Loucy (cell line): ENCODE data around the gene EFCC1.

Experiments
- H2AFZ ChIP-seq: fragments of 200-600 bp; sonication (generic); 2 replicates; pipeline ENCODE4 v1.6.0; 2016; ENCODE audit warnings: antibody characterized with exemption, mild to moderate bottlenecking, low read length, moderate library complexity
- H3F3A ChIP-seq: fragments of 200-600 bp; 2 replicates; pipeline ENCODE4 v1.6.0; 2016; ENCODE audit warnings: antibody characterized with exemption, low read depth, mild to moderate bottlenecking
- H3K27me3 ChIP-seq: fragments of 200-600 bp; sonication (generic); 2 replicates; pipeline ENCODE4 v1.6.1; 2014; ENCODE audit warnings: low read length, mild to moderate bottlenecking; ENCODE audit not compliant: insufficient read depth, poor library complexity, severe bottlenecking
- H3K36me3 ChIP-seq: fragments of 200-600 bp; sonication (generic); 2 replicates; pipeline ENCODE4 v1.6.1; 2016; ENCODE audit warnings: low read length; ENCODE audit not compliant: insufficient read depth
- H3K4me1 ChIP-seq: fragments of 200-600 bp; sonication (generic); 2 replicates; pipeline ENCODE4 v1.5.1; 2014; ENCODE audit warnings: low read length, mild to moderate bottlenecking; ENCODE audit not compliant: insufficient read depth, poor library complexity, severe bottlenecking
- H3K4me2 ChIP-seq: fragments of 200-600 bp; sonication (generic); 2 replicates; pipeline ENCODE4 v1.6.0; 2014; ENCODE audit warnings: antibody characterized with exemption, low read length, low read depth, mild to moderate bottlenecking; ENCODE audit not compliant: poor library complexity, severe bottlenecking
- H3K4me3 ChIP-seq: fragments of 200-600 bp; sonication (generic); 2 replicates; pipeline ENCODE4 v1.5.1; 2014; ENCODE audit warnings: low read length, mild to moderate bottlenecking, mixed read lengths; ENCODE audit not compliant: poor library complexity, severe bottlenecking
- H3K79me2 ChIP-seq: fragments of 200-600 bp; sonication (generic); 2 replicates; pipeline ENCODE4 v1.6.1; 2014; ENCODE audit warnings: low read length; ENCODE audit not compliant: insufficient read depth
- H3K9ac ChIP-seq: fragments of 200-600 bp; sonication (generic); 2 replicates; pipeline ENCODE4 v1.6.0; 2014; ENCODE audit warnings: mild to moderate bottlenecking, low read depth, low read length, moderate library complexity; ENCODE audit not compliant: poor library complexity, severe bottlenecking
- H3K9me2 ChIP-seq: fragments of 200-600 bp; sonication (generic); replicated peaks from 2 replicates; pipeline ENCODE4 v1.6.1; 2016; ENCODE audit warnings: low read depth, low read length, mixed read lengths
- H3K9me3 ChIP-seq: fragments of 200-600 bp; sonication (generic); 2 replicates; pipeline ENCODE4 v1.6.1; 2014; ENCODE audit warnings: mild to moderate bottlenecking, antibody characterized with exemption, low read length, low read depth; ENCODE audit not compliant: insufficient read depth
- H4K20me1 ChIP-seq: fragments of 200-600 bp; sonication (generic); 2 replicates; pipeline ENCODE4 v1.6.0; 2014; ENCODE audit warnings: antibody characterized with exemption, low read length, mild to moderate bottlenecking; ENCODE audit not compliant: insufficient read depth, poor library complexity, severe bottlenecking
- CTCF ChIP-seq: fragments of 200-600 bp; sonication (generic); conservative IDR thresholded peaks from 2 replicates; pipeline ENCODE4 v1.5.1; 2014; ENCODE audit warnings: mild to moderate bottlenecking, antibody characterized with exemption, low read length
- EZH2phosphoT487 ChIP-seq: fragments of 200-600 bp; IDR thresholded peaks from 2 replicates; pipeline ENCODE4 v1.6.1; 2018; ENCODE audit warnings: antibody characterized with exemption, mild to moderate bottlenecking, moderate library complexity, borderline replicate concordance

EFCC1 gene

GRCh38 chr3:129040039-129040336 is 38.9 kb downstream of the EFCC1 start:
- no peaks in the 10 kb centered on the region for H4K20me1 ChIP-seq
- no peaks in the 10 kb centered on the region for H3K27me3 ChIP-seq
- no peak overlapping the region for H3K4me3 ChIP-seq
- H3K4me1 ChIP-seq = peaks cover 13% of the 10 kb centered on the region
- H2AFZ ChIP-seq = no peak overlapping the region
- no peaks in the 10 kb centered on the region for H3K9me2 ChIP-seq
- TF ChIP-seq CTCF (no peak), EZH2phosphoT487 (no peak)
- H3K79me2 ChIP-seq = no peaks in the 10 kb centered on the region
- peaks cover 2% of the 10 kb centered on the region; the same call in 1 of the 2 replicates for H3F3A ChIP-seq
- no peak overlapping the region for H3K4me2 ChIP-seq
- H3K9ac ChIP-seq = no peak overlapping the region
- H3K9me3 ChIP-seq = no peaks in the 10 kb centered on the region
- no peaks in the 10 kb centered on the region for H3K36me3 ChIP-seq

GRCh38 chr3:129040579-129041300 is 39.6 kb downstream of the EFCC1 start:
- H3K4me3 ChIP-seq = no peak overlapping the region
- no peaks in the 10 kb centered on the region for H3K27me3 ChIP-seq
- no peaks in the 10 kb centered on the region for H3K79me2 ChIP-seq
- H3K36me3 ChIP-seq = no peaks in the 10 kb centered on the region
- no peak for TF ChIP-seq EZH2phosphoT487
- H3F3A ChIP-seq = no peaks in the 10 kb centered on the region
- no peaks in the 10 kb centered on the region for H3K9me2 ChIP-seq
- peaks cover 6% of the 10 kb centered on the region for H3K4me1 ChIP-seq
- H3K4me2 ChIP-seq = no peak overlapping the region
- no peak overlapping the region for H3K9ac ChIP-seq
- H4K20me1 ChIP-seq = no peaks in the 10 kb centered on the region
- H2AFZ ChIP-seq = no peak overlapping the region
- H3K9me3 ChIP-seq = no peaks in the 10 kb centered on the region

GRCh38 chr3:129045675-129046036 is 44.6 kb downstream of the EFCC1 start:
- H3K4me3 ChIP-seq = no peak overlapping the region

More at GRCh38 chr3:129045675-129046036, 44.6 kb downstream of the EFCC1 start:
- H3K9me2 ChIP-seq = no peaks in the 10 kb centered on the region
- H3F3A ChIP-seq = no peaks in the 10 kb centered on the region
- H3K36me3 ChIP-seq = no peaks in the 10 kb centered on the region
- H3K27me3 ChIP-seq = no peaks in the 10 kb centered on the region
- peaks cover 7% of the 10 kb centered on the region; the same call in 1 of the 2 replicates for H3K9me3 ChIP-seq
- H2AFZ ChIP-seq = no peak overlapping the region
- no peak overlapping the region for H3K9ac ChIP-seq
- no peaks in the 10 kb centered on the region for H4K20me1 ChIP-seq
- TF ChIP-seq EZH2phosphoT487 (no peak), CTCF (no peak)
- no peak overlapping the region for H3K4me2 ChIP-seq
- H3K79me2 ChIP-seq = no peaks in the 10 kb centered on the region
- no peaks in the 10 kb centered on the region for H3K4me1 ChIP-seq
